ENCODE results near the gene DAG1. TPM values are rescaled to one million over a fixed set of nuclear protein-coding genes. Genes with fewer than 3 reads are reported as not detected.

DAG1 gene
- total RNA-seq, 2 experiments from 2014 or later = 10.8 to 14.4 TPM

DNA sequence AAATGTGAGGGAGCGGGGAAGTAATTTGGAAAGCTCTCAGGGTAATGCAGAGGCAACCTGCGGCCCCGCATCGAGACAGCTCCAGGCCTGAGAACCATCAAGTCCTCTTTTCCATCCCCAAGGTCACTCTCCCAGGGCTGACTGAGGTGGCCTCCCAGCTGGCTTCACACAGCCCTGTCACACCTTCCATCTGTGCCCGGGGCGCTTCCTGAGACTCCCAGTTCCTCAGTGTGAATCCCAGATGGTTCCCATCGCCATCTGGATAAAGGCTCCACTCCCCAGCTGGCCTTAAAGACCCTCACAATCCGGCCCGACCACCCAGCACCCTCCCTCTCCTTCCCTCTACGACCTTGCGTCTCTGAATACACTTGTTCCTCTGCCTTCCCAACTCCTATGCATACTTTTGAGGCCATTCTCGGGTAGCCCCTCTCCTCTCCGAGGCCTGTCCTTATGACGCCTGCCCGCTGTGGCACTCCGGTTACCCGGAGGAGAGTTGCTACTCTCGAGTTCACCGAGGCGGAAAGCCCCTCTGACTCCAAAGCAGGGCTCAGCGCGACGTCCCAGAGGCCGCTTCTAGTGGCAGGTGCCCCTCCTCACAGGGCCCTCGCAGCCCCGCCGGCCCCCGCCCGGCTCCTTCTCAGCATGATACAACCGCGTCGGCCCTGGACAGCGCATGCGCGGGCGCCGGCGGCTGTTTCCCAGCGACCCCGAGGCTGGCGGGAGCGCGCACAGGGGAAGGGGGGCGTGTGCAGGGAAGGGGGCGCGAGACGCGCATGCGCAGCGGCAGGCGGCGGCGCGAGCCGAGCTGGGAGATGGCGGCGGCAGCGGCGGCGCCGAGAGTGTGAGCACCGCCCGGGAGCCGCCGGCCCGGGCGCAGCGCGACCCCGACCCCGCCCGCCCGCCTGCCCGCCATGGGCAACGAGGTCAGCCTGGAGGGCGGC, 83.9 kb downstream of the DAG1 start, which contains the start of gene BSN:
Gene BSN, plus strand, starts transcription at position 786 of the 941 bp plus-strand sequence. Its CDS starts 126 bp downstream, at position 912.
- peak within 1 kb of the TSS; percentile 78 for H3K27ac Mint-ChIP-seq
- ATAC-seq (peak; percentile 93), DNase-seq (peak; percentile 93)
- H3K27me3 Mint-ChIP-seq = peaks cover 18% of the 10 kb centered on the region
- ChIA-PET CTCF (interaction anchor here (0.8 to 6.9 kb wide), 3 partner anchors 14 to 383 kb away, joined by 3 to 57 read pairs (median 4); partner anchors contain the start of gene KLHDC8B), POLR2A (interaction anchor here (2.9 kb wide), 1 partner anchor 14 kb away, joined by 12 read pairs; no protein-coding TSS in a partner anchor)
- intact Hi-C loops (cut with micrococcal nuclease) = no loop called here
- peaks cover 12% of the 10 kb centered on the region for H3K4me1 Mint-ChIP-seq (ENCODE audit: low read depth)
- TF ChIP-seq, protein P1, sequence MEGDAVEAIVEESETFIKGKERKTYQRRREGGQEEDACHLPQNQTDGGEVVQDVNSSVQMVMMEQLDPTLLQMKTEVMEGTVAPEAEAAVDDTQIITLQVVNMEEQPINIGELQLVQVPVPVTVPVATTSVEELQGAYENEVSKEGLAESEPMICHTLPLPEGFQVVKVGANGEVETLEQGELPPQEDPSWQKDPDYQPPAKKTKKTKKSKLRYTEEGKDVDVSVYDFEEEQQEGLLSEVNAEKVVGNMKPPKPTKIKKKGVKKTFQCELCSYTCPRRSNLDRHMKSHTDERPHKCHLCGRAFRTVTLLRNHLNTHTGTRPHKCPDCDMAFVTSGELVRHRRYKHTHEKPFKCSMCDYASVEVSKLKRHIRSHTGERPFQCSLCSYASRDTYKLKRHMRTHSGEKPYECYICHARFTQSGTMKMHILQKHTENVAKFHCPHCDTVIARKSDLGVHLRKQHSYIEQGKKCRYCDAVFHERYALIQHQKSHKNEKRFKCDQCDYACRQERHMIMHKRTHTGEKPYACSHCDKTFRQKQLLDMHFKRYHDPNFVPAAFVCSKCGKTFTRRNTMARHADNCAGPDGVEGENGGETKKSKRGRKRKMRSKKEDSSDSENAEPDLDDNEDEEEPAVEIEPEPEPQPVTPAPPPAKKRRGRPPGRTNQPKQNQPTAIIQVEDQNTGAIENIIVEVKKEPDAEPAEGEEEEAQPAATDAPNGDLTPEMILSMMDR (IDR thresholded peaks at IDR 0.05) = no peak
- no peaks in the 10 kb centered on the region for H3K9me3 Mint-ChIP-seq
- no peaks in the 10 kb centered on the region for H3K36me3 Mint-ChIP-seq (ENCODE audit: low read depth)
- peak within 1 kb of the TSS; percentile 90 for H3K4me3 Mint-ChIP-seq

DNA sequence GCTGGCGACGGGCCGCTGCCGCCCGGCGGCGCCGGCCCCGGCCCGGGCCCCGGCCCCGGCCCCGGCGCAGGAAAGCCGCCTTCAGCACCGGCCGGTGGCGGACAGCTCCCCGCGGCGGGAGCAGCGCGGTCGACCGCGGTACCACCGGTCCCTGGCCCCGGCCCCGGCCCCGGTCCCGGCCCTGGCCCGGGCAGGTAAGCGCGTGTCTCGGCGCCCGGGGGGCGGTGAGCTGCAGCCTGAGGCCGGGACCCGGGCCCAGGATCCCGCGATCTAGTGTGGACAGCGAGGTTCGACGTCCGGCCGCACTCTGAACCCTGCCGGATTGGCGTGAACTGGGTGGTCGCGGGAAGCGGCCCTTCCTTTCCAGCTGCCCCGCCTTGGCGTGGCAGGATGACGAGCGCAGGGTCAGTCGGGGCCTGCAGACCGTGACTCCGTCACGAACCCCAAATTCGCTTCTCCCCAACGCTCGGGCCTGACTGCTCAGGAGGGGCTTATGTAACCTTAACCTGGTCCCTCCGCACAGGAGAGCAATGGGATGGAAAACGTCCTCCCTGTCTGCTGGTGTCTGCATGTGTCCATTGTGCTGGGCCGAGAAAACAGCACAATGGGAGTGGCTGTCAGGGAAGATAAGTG, 84.7 kb downstream of the DAG1 start:
- TF ChIP-seq, protein P1 (IDR thresholded peaks at IDR 0.05) = no peak
- intact Hi-C loops (cut with micrococcal nuclease) = no loop called here
- POLR2A ChIA-PET = interaction anchor here (1.1 to 2.9 kb wide), 2 partner anchors 11 to 15 kb away, joined by 3 to 12 read pairs; no protein-coding TSS in a partner anchor
- Mint-ChIP-seq H3K27me3 (peaks cover 21% of the 10 kb centered on the region), H3K4me3 (peak overlapping the region; percentile 35), H3K27ac (no peak overlapping the region), H3K9me3 (no peaks in the 10 kb centered on the region), H3K36me3 (ENCODE audit: low read depth) (no peaks in the 10 kb centered on the region), H3K4me1 (ENCODE audit: low read depth) (peaks cover 12% of the 10 kb centered on the region)
- CTCF ChIA-PET = interaction anchor here (0.8 to 6.9 kb wide), 3 partner anchors 15 to 117 kb away, joined by 3 to 57 read pairs (median 11); no protein-coding TSS in a partner anchor
- ATAC-seq (peak; percentile 73), DNase-seq (peak; percentile 59)

DNA sequence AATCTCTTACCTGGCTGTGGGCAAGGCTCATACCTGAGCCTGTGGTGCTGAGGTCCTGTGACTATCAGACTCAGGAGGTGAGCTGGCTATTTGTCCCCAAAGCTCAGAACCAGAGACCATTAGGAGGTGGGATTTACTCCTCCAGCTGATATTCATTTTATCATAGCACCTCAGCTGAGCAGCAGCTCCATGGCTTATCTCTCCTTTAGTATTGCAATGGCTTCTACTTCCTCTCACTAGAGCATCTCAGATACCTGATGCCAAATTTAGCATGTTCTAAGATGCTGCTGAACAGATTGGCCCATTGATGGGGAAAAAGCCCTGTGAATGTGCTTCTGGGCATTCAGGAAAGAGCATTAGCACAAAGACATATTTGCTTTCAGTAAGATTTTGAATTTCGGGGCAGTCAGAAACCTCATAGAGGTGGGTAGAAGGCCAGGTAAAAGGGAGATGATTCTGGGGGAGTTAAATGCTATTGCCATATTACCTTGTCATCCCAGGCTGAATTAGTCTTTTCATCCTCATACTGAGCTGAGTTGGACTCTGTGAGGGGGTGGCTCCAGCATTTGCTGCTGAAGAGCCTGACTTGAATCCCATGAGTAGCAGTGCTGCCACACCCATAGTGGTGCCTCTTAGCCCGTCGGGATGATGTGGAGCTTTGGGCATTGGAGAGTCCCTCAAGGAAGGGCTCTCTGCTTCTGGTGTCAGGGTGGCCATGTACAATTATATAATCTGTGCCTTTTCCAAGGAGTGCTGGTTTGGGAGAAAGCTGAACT, 86.6 kb downstream of the DAG1 start:
- POLR2A ChIA-PET = no interaction called here
- intact Hi-C loops (cut with micrococcal nuclease) = no loop called here
- Mint-ChIP-seq H3K4me1 (ENCODE audit: low read depth) (peaks cover 12% of the 10 kb centered on the region), H3K4me3 (no peak overlapping the region), H3K27me3 (peaks cover 21% of the 10 kb centered on the region), H3K36me3 (ENCODE audit: low read depth) (no peaks in the 10 kb centered on the region), H3K27ac (no peak overlapping the region), H3K9me3 (no peaks in the 10 kb centered on the region)
- ATAC-seq = no peak
- CTCF ChIA-PET = interaction anchor here (2.7 to 6.9 kb wide), 3 partner anchors 10 to 115 kb away, joined by 8 to 57 read pairs (median 11); no protein-coding TSS in a partner anchor
- no peak for DNase-seq
- TF ChIP-seq, protein P1 (IDR thresholded peaks at IDR 0.05) = no peak

DNA sequence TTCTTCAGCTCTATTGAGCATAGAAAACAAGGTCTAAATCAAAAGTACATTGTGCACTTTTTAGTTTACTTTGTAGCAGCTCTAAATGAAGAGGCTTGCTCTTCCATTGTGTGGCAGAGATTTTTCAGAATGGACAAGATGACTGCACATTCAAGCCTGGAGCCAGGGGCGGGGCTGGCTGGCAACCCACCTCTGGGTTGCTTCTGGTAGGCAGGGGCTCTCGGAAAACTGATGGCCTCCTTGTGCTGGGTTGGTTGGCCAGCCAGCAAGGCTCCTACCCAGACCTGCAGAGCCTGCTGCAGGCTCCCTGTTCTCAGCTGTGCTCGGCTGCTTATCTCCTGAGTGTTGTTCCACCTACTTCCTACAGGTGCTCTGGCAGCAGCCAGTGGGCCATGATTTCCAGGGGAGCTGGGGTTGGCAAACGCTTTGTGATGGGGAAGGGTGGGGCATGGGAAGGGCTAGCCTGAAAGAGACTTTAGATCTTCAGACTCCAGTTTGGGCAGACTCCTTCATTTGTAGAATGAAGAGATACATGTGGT, 93.0 kb downstream of the DAG1 start:
- ATAC-seq = no peak

More for the DNA sequence above, 93.0 kb downstream of the DAG1 start:
- ChIA-PET CTCF (interaction anchor here (1.8 to 2.4 kb wide), 2 partner anchors 24 to 110 kb away, joined by 7 to 12 read pairs; no protein-coding TSS in a partner anchor), POLR2A (interaction anchor here (0.5 kb wide), 1 partner anchor 400 kb away, joined by 3 read pairs; no protein-coding TSS in a partner anchor)
- intact Hi-C loops (cut with micrococcal nuclease) = no loop called here
- H3K9me3 Mint-ChIP-seq = no peaks in the 10 kb centered on the region
- no peak overlapping the region for H3K4me3 Mint-ChIP-seq
- DNase-seq = no peak
- TF ChIP-seq, protein P1 (IDR thresholded peaks at IDR 0.05) = no peak
- no peaks in the 10 kb centered on the region for H3K36me3 Mint-ChIP-seq (ENCODE audit: low read depth)
- H3K4me1 Mint-ChIP-seq (ENCODE audit: low read depth) = no peaks in the 10 kb centered on the region
- H3K27ac Mint-ChIP-seq = no peak overlapping the region
- peaks cover 5% of the 10 kb centered on the region for H3K27me3 Mint-ChIP-seq

Measured in activated CD8-positive, alpha-beta T cell treated with anti-CD3 and anti-CD28 coated beads for 36 hours (primary cell).